NCI-H345 (cell line): ENCODE data around the gene CPB1.

ENCODE experiments used
- DNase-seq: peaks from one replicate; lab custom pipeline; 2025; lab: John Stamatoyannopoulos, UW

The CPB1 gene

GRCh38 chr3:148829926-148830325, 2.3 kb downstream of the CPB1 start:
- no peak for DNase-seq

- DNase-seq: no peak
Measured at GRCh38 chr3:148833223-148833622, 5.6 kb downstream of the CPB1 start.

DNA sequence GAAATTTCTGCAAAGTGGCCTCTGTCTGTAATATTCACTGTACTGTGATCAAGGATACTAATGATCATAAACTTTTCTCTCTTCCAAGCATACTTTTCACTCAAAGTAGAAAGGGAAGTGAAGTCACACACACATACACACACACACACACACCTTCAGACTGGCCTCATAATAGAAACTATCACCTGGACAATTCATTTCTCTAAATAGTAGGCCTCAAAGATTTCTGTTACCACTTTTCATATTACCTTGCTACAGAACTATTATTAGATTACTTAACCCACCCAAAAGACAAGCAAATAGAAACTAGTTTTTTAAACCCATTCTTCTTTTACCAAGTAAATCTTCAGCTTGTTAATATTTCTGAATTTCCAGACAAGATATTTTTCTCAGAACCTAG, 12.2 kb downstream of the CPB1 start:
- DNase-seq: no peak

DNA sequence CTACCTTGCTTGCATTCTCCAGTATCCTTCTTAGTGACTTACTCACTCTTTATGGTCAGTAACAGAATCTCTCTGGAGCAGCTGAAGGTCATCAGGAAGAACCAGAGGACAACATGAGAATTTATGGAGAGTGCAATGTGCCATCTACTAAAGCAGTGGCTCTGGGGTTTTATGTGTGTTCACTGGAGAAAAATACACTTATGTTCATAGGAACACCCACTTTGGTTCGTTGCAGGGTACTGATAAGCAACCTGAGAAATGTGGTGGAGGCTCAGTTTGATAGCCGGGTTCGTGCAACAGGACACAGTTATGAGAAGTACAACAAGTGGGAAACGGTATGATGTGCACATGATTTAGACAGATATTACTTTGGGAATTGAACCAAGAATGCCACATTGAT, 12.8 kb downstream of the CPB1 start:
- no peak for DNase-seq

DNA sequence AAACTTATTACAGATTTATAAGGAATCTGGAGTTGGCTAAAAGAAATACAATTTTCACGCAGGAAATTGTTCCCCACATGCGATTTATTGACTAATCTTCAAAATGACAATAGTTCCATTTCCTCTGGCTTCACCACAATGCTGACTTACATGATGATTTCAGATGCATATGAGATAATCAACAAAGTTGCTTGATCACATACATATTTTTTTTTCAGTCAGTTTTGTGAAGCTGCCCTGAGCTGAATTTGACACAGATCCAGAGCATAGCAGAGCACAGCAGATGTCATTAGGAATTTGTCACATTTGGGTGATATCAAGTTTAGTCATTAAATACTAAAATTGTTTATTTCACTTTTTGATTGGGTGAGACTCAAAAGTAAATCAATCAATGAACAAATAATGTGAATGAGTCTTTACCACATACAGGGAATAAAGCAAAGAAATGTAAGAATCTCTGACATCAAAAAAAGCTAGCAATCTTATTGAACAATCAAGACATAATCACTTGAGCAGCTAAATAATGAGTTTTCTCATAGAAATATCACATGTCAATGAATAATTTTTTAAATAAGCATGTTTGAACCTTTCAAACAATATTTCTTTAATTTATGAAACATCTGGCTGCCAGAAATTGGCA, 18.3 kb downstream of the CPB1 start:
- DNase-seq: no peak

GRCh38 chr3:148847351-148847750, 19.7 kb downstream of the CPB1 start:
- no peak for DNase-seq

GRCh38 chr3:148848410-148848809, 20.8 kb downstream of the CPB1 start:
- no peak for DNase-seq

DNA sequence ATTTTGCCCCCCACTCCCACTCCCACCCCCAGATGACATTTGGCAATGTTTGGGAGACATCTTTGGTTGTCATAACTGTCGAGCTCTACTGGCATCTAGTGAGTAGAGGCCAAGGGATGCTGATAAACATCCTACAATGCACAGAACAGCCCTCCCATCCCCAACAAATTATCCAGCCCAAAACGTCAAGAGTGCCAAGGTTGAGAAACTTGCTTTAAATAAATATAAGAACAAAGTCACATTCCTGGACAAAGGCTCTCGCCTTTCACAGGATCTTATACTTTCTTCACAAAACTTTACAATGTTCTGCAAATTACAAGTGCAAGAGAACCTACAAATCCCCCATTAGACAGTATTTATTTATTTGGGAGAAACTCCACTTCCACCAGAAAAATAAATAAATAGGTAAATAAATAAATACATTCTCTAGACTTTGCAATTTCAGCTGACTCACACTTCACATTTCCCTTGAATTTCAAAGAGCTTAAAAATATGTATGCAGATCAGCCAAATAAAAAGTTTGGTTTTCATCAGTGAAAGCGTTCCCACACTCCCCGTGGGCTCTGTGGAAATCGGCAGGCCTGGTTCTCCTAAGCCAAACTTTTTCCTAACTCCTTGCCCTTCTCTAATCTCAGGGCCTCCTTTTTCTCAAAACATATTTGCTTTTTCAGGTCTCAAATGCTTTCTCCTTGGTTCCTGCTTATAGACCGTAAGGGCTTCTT, 24.8 kb downstream of the CPB1 start:
- DNase-seq: no peak

DNA sequence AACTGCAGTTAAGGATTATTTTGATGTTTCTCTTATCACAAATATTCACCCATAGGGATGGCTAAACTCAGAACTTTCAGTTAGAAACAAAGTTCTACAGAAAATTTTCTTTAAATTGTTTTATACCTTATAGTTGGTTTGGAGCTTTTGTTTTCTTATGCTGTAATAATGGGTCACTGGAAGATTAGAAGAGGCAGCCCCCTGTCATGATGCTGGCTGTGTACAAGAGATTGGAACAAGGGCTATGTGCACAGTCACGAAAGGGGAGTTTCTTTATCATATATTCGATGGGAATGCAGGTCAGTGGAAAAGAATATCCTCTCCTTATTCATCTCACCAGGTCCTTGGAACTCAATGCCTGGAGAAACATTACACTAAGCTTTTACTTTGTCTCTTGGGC, 25.5 kb downstream of the CPB1 start:
- DNase-seq: no peak

GRCh38 chr3:148854061-148854460, 26.4 kb downstream of the CPB1 start:
- DNase-seq: no peak

DNA sequence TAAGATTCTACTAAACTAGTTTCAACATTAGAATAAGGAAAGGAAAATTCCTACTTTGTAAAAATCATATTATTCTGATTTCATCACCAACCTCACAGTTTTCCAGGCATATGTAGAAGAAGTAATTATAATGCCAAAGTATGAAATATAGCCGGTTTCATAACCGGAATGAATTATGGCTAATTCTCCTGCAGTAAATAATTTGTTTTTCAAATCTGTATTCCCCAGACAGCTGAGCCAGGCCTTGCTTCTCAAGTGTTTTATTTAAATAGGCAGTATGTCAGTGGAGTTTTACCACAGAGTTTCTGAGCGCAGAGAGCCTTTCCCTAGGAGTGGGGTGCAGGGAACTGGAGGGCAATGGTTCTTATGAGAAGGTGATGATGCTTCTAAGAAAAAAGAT, 28.8 kb downstream of the CPB1 start:
- no peak for DNase-seq

GRCh38 chr3:148857316-148857715, 29.7 kb downstream of the CPB1 start:
- DNase-seq: no peak

DNA sequence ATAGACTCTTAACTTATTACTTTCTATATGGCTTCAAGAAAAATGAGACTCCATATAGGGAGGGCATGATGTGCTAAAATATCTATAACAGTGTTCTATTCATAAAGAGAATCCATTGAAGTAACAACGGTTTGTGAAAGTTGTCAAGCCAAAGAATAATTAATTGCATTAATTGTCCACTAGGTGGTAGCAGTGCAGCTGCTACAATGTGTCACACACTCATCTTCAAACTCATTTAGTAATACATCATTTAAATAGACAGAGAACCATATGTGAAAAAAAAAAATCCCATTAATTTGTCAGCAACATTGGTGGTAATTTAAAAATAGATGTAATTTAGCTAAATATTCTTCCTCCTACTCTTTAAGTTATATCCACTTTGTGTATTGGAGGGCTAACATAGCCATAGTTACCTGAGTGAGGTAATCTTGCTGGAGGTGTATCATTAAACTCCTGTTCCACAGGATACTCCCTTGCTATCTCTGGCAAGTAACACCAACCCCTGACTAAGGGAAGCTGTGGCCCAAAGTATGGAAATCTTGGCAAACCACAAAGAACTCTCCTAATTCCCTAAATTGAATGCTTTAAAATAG, 33.8 kb downstream of the CPB1 start:
- peak; percentile 13 for DNase-seq

- no peak for DNase-seq
Measured at GRCh38 chr3:148863297-148863696, 35.7 kb downstream of the CPB1 start.

- DNase-seq: no peak
Measured at GRCh38 chr3:148863814-148864213, 36.2 kb downstream of the CPB1 start.

- no peak for DNase-seq
Measured at GRCh38 chr3:148865049-148865448, 37.4 kb downstream of the CPB1 start, which contains the start of gene CPA3. Gene CPA3, plus strand, starts transcription at chr3:148865296. Its CDS starts 12 bp downstream, at chr3:148865308.

GRCh38 chr3:148866261-148866660, 38.6 kb downstream of the CPB1 start:
- DNase-seq: no peak

DNA sequence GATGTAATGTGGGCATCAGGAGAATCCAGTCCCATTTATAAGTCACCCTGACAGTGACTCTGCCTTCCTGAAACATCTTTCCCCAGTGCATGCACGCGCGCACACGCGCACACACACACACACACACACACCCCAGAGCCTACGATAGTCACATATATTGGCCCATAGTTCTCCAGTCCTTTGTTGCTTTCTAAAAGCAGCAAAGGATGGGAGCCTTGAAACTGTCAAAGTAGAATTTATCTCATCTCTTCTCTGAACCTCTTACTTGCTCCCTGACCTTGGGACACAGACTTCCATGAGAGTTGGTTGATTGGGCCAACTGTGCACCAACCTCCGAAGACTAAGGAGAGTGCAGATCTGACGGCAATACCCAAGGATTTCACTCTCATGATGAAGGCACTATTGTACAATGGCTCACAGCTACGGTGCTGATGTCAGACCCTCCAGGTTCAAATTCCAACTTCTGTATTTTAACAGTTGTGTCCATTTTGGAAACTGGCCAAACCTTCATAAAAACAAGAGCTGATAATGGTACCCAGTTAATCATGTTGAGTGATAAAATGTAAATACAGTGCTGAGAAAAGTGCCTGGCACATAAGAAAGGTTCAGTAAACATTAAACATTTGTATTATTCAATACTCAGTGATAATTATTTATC, 45.8 kb downstream of the CPB1 start:
- DNase-seq: peak; percentile 11

DNA sequence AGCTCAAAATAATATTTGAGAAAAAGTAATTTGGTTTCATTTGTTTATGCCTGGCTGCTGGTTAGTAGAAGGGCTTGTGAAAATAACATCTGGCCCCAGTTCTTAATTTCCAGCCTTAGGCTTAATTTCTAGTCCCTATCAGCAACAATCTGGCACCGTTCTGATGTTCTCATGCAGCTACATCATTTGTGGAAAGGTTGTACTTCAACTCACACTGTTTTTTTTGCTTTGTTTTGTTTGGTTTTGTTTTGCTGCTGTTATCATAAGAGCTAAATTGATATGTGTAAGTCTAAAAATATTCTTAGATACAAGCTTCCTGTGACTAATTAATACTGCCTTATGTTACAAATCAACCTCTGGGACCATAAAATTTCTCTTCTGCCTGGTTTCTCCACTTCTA, 46.4 kb downstream of the CPB1 start:
- no peak for DNase-seq

GRCh38 chr3:148878095-148878494, 50.5 kb downstream of the CPB1 start:
- DNase-seq: no peak

DNA sequence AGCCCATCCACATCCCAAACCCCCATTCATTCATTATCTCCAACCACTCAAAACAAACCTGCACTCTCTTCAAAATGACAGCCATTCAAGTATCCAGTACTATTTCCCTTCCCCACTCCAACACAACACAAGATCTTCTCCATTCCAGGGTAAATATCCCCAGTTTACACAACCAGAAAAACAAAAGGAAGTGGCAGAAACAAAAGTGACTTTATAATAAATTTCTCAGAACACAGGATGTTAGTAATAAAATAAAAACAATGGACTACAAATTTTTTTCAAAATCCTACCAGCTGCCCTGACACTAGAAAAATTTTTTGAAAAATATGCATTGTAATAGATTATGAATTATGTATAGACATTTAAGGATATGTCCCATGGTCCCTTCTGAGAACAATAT, 51.6 kb downstream of the CPB1 start:
- DNase-seq: no peak

GRCh38 chr3:148880681-148881080, 53.1 kb downstream of the CPB1 start:
- no peak for DNase-seq

GRCh38 chr3:148881286-148881685, 53.7 kb downstream of the CPB1 start:
- no peak for DNase-seq
